GM10847 (cell line): Measurements from ENCODE around the gene ACTL6B.

Experiments
- POLR2A ChIP-seq: IDR thresholded peaks from 2 replicates; pipeline ENCODE4 v1.6.1; 2011; ENCODE audit not compliant: insufficient read length; ENCODE audit errors: extremely low read depth

ACTL6B gene

DNA sequence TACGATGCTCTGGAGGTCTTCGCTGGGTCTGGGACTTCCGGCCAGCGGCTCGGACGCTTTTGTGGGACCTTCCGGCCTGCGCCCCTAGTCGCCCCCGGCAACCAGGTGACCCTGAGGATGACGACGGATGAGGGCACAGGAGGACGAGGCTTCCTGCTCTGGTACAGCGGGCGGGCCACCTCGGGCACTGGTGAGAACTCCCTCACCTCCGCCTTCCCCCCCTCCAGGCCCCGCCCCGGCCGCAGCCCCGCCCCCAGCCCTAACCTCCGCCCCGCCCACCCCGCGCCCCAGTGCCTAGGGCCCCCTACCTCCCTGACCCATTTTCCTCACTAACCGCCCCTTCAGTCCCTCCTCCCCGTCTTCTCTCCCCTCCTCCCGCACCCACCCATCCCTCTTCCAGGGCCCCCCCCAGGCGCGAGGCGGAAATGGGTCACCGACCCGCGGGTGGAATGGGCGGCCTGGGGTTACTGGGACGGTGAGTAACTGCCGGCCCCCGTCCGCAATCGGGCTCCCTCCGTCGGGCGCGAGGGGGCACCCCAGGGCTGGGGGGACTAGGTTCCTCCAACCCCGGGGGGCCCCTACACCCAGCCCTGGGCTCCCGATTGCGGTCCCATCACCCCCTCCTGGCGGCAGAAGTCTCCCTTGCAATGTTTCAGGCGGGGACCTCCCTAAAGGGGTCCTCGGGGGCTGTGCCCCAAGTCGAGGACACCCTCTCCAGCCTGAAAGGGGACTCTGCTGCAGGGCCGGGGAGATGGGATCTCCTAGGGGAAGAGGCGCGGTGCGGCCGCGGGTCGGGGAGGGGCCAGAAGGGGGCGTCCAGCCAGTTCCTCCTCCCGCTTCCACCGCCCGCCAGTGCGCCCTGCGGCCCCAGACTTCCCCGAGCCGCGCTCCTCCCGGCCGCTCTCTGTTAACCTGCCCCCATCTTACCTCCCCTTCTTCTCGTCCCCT lies 51.9 kb downstream of the ACTL6B start:
- TF ChIP-seq POLR2A: peak; percentile 26

DNA sequence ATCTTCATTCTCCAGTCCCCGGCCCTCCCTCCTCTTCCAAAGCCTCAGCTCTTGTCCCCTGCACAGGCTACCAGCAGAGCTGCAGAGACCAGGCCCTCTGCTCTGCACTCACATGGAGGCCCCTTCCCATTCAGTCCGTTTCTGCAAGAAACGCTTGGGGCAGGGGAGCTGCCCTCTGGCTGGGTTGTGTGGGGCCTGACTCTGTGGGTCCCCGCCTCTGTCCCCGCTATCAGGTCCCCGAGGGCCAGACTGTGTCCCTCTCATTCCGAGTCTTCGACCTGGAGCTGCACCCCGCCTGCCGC lies 52.6 kb downstream of the ACTL6B start:
- TF ChIP-seq POLR2A: no peak

DNA sequence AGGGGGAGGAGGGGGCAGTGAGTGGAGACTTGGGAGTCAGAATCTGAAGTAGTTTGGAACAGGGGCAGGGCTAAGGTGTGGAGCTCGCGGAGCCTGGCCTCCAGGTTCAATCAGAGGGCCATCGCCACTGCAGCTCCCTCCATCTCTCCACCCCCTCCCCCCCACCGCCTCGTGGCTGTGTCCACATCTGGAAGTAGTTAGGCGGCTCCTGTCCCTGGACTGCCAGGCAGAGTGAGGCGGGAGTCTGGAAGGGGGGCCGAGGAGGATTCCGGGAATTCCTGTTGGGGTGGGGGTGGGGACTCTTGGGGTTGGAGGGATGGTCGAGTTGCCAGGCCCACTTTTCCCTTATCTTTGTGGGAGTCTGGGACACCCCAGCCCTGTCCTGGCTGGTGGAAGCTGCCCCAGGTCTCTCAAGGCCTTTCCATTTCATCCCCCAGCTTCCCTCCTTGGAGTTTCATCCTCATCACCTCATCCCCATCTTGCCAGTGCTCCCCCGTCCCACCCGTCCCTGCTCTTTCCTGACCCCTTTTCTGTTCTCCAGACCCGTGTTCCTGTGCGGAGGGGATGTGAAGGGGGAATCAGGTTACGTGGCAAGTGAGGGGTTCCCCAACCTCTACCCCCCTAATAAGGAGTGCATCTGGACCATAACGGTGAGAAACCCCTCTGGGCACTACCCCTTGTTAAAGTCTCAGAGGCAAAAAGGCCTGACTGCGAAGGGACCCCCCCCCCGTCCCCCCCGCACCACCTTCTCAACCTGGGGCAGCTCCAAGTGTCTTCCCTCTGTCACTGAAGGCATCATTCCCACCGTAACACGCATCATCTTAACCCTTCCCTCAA lies 53.1 kb downstream of the ACTL6B start:
- TF ChIP-seq POLR2A: no peak

GRCh38 chr7:100600730-100601038 lies 55.6 kb downstream of the ACTL6B start:
- no peak for TF ChIP-seq POLR2A

DNA sequence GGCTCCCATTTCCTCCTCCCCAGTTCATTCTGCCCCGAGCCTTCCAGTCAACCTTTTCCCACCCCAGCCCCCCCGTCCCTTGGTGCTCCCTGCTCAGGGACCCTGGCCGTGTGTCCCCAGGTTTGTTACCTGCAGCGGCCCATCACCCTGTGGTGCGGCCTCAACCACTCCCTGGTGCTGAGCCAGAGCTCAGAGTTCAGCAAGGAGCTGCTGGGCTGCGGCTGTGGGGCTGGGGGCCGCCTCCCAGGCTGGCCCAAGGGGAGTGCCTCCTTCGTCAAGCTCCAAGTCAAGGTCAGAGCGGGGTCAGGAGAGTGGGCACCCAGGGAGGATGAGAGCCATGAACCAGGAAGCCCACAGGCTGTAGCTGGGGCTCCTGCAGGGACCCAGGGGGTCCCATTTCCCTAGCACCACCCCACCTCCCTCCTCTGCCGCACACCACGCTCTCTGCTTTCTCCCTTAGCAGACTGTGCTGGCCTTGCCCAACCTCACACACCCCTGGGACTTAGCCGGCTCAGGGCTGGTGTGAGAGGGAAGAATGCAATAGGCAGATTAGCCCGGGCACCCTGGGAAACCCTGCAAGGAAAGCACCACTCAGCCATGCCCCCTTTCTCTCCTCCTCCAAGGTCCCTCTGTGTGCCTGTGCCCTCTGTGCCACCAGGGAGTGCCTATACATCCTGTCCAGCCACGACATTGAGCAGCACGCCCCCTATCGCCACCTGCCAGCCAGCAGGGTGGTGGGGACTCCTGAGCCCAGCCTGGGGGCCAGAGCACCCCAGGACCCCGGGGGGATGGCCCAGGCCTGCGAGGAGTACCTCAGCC lies 56.1 kb downstream of the ACTL6B start:
- TF ChIP-seq POLR2A: no peak

- TF ChIP-seq POLR2A: no peak
Measured at GRCh38 chr7:100598425-100598824, 57.8 kb downstream of the ACTL6B start.

GRCh38 chr7:100595188-100595587 lies 61.1 kb downstream of the ACTL6B start:
- no peak for TF ChIP-seq POLR2A
